HG02610 (cell line): Measurements from ENCODE around the gene PRKCA.

ENCODE experiments used
- ATAC-seq: cut with Tn5 transposase; IDR thresholded peaks from one replicate; pipeline ENCODE4 v1.9.1; 2021; ENCODE audit warnings: mild to moderate bottlenecking, moderate library complexity; ENCODE audit not compliant: unreplicated experiment

The PRKCA gene

GRCh38 chr17:66564992-66565465, 262.6 kb downstream of the PRKCA start:
- no peak for ATAC-seq

GRCh38 chr17:66567234-66568170, 265.1 kb downstream of the PRKCA start:
- no peak for ATAC-seq

- ATAC-seq = no peak
Measured at GRCh38 chr17:66569572-66569971, 267.2 kb downstream of the PRKCA start.

GRCh38 chr17:66570447-66571195, 268.2 kb downstream of the PRKCA start:
- no peak for ATAC-seq

- no peak for ATAC-seq
Measured at GRCh38 chr17:66571745-66572144, 269.3 kb downstream of the PRKCA start.

GRCh38 chr17:66573078-66573477, 270.7 kb downstream of the PRKCA start:
- no peak for ATAC-seq

GRCh38 chr17:66574123-66574522, 271.7 kb downstream of the PRKCA start:
- no peak for ATAC-seq

- ATAC-seq = no peak
Measured at GRCh38 chr17:66576473-66576872, 274.1 kb downstream of the PRKCA start.

- ATAC-seq = no peak
Measured at GRCh38 chr17:66577041-66577440, 274.6 kb downstream of the PRKCA start.

- ATAC-seq = no peak
Measured at GRCh38 chr17:66578781-66579489, 276.5 kb downstream of the PRKCA start.

- no peak for ATAC-seq
Measured at GRCh38 chr17:66579556-66579955, 277.1 kb downstream of the PRKCA start.

GRCh38 chr17:66580184-66580955, 278.0 kb downstream of the PRKCA start:
- ATAC-seq = no peak

- ATAC-seq = no peak
Measured at GRCh38 chr17:66580956-66581391, 278.6 kb downstream of the PRKCA start.

- no peak for ATAC-seq
Measured at GRCh38 chr17:66582373-66583111, 280.1 kb downstream of the PRKCA start.

GRCh38 chr17:66583112-66583748, 280.8 kb downstream of the PRKCA start:
- no peak for ATAC-seq

GRCh38 chr17:66584927-66585326, 282.5 kb downstream of the PRKCA start:
- ATAC-seq = no peak

GRCh38 chr17:66585472-66585871, 283.1 kb downstream of the PRKCA start:
- ATAC-seq = no peak

- ATAC-seq = no peak
Measured at GRCh38 chr17:66589892-66590291, 287.5 kb downstream of the PRKCA start.

GRCh38 chr17:66593116-66593515, 290.7 kb downstream of the PRKCA start:
- ATAC-seq = no peak
